GM12875 (cell line): ENCODE measurements around the gene CIITA.

Experiments used
- H3K4me3 ChIP-seq: one replicate; pipeline ENCODE4 v1.5.1; 2011; ENCODE audit warnings: low read depth, low read length, control low read depth
- TF ChIP-seq, protein P1 (sequence below): IDR thresholded peaks from 2 replicates; pipeline ENCODE4 v1.5.1; 2011; ENCODE audit warnings: low read depth, mild to moderate bottlenecking, control low read depth, inconsistent platforms, low read length, moderate library complexity, borderline replicate concordance; ENCODE audit not compliant: insufficient read depth

Gene CIITA

DNA sequence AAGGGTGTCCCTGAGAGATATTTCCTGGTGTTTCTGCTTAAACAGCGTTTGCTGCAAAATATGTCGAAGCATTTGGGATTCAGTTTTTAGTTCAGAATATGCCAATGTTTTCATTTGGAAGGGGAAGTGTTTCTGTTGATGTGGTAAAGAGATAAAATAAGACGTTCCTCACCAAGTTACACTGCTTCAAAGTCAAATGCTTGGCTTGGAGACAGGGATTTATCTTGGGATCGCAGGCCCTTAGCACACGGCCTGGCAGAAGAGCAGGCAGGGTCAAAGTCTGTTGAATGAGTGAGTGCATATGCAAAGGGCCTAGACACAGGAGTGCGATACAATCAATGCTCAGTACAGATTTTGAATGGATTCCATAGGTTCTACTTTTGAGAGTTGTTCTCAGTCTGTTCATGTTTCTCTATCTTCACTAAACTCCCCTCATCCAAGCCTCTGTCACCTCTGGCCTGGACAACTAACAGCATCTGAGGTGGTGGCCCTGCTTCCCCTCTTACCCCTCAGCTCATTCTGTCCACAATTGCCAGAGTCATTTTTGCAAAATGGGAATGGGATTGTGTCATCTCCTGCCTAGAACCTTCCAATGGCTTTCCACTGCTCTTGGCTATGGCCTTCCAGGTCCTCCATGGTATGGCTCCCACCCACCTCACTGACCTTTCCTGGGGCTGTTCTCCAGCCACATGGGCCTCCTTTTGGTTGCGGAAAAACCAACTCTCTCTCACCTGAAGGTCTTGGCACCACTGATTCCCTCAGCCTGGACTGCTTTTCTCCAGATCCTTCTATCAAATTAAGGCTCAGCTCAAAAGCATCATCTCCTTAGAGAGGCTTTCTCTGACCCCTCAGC lies 62.0 kb downstream of the CIITA start:
- H3K4me3 ChIP-seq = no peak overlapping the region
- TF ChIP-seq, protein P1, sequence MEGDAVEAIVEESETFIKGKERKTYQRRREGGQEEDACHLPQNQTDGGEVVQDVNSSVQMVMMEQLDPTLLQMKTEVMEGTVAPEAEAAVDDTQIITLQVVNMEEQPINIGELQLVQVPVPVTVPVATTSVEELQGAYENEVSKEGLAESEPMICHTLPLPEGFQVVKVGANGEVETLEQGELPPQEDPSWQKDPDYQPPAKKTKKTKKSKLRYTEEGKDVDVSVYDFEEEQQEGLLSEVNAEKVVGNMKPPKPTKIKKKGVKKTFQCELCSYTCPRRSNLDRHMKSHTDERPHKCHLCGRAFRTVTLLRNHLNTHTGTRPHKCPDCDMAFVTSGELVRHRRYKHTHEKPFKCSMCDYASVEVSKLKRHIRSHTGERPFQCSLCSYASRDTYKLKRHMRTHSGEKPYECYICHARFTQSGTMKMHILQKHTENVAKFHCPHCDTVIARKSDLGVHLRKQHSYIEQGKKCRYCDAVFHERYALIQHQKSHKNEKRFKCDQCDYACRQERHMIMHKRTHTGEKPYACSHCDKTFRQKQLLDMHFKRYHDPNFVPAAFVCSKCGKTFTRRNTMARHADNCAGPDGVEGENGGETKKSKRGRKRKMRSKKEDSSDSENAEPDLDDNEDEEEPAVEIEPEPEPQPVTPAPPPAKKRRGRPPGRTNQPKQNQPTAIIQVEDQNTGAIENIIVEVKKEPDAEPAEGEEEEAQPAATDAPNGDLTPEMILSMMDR = no peak

DNA sequence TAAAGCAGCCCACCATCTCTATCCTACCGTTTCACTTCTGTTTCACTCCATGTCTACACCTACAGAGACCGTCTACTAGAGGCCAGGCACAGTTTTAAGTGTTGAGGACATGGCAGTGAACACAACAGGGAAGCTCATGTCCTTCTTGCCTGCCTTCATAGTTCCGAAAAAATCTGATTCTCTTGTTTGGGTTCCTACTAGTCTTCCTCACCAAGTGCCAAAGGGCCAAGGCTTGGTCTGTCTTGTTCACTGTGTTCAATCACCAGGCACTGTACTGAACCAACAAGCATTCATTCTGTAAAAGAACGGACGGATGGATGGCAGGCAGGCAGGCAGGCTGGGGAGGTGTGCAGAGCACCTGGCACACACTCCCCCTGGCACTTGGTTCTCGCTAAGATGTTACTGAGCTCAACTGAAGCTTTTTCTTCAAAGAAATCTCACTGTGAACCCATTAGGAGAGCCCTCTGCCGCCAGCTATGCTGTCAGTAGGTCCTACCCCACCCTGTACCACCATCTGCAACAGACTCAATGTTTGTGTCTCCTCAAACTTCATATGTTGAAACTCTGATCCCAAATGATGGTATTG lies 62.7 kb downstream of the CIITA start:
- TF ChIP-seq, protein P1 = no peak
- no peak overlapping the region for H3K4me3 ChIP-seq

DNA sequence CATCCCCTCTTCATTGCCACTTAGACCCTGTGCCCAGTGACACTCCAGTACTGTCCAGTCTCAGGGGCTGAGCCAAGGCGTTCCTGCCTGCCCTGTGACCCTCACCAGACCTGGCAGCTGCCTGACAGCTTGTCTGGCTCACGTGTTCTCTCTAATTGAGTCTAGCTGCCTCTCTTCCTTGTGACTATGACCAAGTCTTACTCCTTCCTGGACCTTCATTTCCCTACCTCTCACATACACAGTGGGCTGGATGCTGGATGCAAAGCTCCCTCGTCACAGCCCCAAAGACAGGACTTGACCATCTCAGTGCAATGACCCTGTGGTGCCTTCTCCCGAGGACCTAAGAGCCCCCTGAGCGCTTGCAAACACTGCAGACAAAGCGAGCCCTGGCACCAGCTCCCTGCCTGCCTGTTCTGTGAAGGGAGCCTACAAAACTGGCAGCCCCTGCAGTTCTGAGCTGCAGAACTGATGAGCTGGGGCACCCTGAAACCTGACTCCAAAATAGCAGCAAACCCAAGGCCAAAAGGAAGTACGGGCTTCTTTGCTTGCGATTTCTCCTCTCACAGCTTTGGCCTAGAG lies 63.6 kb downstream of the CIITA start:
- peak overlapping the region; percentile 63 for H3K4me3 ChIP-seq
- TF ChIP-seq, protein P1 = no peak

DNA sequence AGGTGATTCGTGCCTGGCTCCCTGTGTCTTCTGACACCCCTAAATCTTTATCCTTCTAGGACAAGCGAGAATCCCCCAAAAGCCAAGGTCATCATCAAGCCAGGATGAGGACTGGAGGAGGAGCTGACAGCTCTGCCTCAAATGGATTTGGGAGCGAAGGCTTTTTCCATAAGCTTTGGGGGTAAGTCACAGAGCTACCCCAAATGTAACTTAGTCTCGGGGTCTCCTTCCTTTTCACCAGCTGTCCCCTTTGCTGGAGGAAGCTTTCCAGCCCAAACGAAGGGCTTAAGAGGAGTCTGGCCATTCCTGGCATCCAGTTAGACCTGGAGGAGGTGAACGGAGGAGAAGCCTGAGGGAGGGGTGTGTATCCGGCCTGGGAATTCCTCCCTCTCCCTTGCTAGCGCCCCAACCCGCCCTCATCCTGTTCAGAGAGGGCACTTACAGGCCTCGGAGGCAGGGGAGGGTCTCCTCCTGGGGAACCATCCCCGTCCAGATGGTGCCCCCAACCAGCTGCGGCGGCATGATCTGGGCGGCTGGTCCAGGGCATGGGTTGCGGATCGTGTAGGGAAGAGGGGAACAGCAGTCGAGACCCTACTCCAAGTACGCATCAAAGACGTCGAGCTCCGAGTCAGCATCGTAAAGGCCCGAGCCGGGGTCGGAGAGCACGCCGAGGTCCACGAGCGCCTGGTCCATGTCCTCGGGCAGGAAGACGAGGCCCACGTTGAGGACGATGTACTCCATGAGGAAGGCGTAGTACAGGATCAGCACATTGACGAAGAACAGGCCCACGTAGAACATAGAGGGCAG lies 64.3 kb downstream of the CIITA start:
- H3K4me3 ChIP-seq = peak overlapping the region; percentile 63
- TF ChIP-seq, protein P1 = no peak

DNA sequence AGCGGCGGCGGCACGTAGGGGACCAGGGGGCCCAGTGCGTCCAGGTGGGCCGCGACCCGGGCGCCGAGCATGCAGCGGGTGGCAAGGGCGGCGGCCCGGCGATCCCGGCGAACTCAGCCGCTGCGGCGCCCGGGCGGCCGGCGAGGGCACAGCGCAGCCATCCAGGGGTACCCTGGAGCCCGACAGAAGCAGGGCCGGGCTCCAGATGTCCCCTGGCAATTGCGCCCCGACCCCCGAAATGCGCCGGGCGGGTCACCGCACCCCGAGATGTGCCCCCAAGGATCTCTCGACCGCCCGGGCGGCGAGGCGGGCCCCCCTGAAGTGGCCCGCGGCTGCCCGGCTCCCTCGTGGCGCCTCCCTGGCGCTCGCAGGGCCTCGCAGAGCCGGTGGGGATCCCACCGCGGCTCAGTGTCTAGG lies 64.9 kb downstream of the CIITA start:
- peak overlapping the region; percentile 63 for H3K4me3 ChIP-seq

DNA sequence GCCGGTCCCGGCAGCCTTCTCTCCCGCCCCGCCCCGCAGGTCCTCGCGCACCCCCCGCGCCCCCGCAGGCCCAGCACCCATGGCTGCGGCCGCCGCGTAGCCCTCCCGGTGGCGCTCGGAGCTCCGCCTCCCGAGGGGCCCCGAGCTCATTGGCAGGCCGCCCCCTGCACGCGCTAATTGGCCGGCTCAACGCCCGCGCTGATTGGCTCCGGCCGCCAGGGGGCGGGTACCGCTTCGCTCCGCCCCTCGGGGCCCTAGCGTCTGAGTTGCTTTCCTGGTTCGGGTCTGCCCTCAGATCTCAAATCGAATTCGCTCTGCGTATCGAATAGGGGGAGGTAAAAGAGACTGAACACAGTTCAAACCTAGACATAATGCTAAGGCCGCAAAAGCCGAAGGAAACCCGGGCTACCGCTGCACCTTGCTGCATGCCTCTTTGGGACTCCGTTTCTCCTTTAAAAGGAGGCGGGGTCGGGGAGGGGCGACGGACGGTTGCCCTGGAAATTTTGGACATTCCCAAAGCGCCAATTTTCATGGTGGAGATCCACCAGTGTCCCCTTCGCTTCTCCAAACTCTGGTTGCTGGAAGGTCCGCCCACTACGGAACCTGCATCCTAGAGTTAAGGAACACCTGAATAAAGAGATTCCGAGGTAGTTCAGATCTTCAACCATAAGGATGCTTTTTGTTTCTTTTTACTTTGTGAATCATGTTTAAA lies 65.5 kb downstream of the CIITA start, which contains the start of gene DEXI:
TSS of gene DEXI (minus strand) at position 117 of the 712 bp plus-strand sequence. CDS start 463 bp downstream, outside the sequence.
- TF ChIP-seq, protein P1 = no peak
- peak within 1 kb of the TSS; percentile 63 for H3K4me3 ChIP-seq

DNA sequence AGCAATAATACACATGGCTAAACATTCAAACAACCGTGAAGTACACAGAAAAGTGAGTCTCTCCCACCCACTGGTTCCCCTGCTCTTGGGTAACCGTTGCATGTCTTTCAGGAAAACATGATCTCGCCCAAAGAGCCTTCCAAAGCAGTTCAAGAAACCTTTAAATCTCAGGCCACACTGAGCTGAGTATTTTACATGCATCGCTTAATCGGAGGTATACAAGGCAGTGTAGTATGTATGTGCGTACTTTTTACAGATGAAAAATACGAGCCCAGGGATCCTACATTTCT lies 66.0 kb downstream of the CIITA start:
- no peak overlapping the region for H3K4me3 ChIP-seq
- TF ChIP-seq, protein P1 = no peak
